Hypothalamus (tissue), 51 donors: ENCODE data around the gene C12orf43.

Experiments used
- DNase-seq, 51 donors: peaks; one replicate each; lab custom pipeline; 2025; lab: John Stamatoyannopoulos, UW

The C12orf43 gene

DNA sequence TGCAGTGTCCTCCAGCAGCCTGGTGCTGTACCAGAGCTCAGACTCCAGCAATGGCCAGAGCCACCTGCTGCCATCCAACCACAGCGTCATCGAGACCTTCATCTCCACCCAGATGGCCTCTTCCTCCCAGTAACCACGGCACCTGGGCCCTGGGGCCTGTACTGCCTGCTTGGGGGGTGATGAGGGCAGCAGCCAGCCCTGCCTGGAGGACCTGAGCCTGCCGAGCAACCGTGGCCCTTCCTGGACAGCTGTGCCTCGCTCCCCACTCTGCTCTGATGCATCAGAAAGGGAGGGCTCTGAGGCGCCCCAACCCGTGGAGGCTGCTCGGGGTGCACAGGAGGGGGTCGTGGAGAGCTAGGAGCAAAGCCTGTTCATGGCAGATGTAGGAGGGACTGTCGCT, 15.2 kb downstream of the C12orf43 start:
- no peak for DNase-seq

DNA sequence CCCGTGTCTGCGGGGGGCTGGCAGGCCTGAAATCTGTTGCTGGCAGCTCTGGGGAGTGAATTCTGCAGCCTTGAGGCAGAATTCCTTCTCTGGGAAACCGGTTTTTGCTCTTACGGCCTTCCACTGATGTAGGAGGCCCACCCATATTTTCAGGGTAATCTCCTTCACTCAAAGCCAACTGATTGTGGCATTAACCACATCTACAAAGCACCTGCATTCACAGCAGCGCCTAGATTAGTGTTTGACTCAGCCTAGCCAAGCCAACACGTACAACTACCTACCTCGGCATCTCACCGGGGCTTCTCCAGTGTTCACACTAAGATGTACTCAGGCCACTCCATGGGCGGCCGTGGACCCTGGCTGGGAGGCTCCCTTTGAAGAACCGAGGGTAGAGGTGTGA, 15.8 kb downstream of the C12orf43 start:
- no peak for DNase-seq

DNA sequence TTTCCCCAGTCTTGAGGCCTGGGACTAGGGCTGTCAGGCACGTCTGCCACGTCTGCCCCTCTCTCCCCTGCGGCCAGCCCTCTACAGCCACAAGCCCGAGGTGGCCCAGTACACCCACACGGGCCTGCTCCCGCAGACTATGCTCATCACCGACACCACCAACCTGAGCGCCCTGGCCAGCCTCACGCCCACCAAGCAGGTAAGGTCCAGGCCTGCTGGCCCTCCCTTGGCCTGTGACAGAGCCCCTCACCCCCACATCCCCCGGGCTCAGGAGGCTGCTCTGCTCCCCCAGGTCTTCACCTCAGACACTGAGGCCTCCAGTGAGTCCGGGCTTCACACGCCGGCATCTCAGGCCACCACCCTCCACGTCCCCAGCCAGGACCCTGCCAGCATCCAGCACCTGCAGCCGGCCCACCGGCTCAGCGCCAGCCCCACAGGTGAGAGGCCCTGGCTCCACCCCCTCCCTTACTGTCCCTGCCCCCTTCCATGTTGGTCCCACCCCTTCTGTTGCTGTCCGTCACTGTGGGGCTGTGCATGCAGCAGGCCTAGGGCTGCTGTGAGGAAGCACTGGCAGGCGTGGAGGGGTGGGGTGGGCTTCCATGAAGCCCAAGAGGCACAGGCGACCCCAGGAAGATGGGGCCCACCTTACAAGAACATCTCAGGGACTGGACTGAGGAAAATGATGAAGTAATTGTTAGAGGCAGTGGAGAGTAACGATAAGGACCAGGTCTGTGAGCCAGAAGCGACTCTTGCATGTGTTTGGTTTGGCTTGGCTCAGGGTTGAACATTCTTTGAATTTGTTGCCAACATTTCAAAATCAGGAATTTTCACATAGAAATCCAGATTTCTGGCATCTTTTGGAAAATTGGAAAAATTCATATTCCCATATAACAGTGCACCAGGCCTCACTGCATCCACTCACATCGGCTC, 16.8 kb downstream of the C12orf43 start:
- DNase-seq, result no peak

DNA sequence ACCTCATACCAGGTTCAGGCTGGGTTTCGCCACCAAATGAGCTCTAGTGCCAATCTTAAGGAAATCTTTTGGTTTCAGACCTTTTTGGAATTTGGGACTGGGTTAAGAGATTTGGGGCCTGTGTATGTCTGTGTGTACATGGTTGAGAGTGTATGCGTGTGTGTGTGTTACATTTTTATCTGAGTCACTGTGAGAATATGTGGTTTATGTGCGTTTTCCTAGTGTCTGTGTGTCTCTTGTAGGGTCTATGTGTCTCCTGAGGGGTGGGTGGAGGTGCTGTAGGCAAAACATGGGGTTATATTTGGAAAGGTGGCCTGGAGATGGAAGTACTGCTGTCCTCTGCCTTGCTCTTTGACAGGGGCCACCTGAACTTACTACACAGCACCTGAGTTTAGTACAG, 17.9 kb downstream of the C12orf43 start:
- no peak for DNase-seq

DNA sequence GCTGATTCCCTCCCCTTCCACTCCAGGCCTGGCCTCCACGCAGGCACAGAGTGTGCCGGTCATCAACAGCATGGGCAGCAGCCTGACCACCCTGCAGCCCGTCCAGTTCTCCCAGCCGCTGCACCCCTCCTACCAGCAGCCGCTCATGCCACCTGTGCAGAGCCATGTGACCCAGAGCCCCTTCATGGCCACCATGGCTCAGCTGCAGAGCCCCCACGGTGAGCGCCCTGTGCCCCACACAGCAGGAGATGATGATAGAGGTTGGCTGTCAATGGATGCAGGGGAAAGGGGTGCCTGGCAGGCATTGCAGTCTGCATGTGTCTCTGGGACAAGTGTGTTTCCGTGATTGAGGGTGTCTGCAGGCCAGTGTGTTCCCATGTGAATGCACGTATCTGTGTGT, 18.8 kb downstream of the C12orf43 start:
- no peak for DNase-seq

DNA sequence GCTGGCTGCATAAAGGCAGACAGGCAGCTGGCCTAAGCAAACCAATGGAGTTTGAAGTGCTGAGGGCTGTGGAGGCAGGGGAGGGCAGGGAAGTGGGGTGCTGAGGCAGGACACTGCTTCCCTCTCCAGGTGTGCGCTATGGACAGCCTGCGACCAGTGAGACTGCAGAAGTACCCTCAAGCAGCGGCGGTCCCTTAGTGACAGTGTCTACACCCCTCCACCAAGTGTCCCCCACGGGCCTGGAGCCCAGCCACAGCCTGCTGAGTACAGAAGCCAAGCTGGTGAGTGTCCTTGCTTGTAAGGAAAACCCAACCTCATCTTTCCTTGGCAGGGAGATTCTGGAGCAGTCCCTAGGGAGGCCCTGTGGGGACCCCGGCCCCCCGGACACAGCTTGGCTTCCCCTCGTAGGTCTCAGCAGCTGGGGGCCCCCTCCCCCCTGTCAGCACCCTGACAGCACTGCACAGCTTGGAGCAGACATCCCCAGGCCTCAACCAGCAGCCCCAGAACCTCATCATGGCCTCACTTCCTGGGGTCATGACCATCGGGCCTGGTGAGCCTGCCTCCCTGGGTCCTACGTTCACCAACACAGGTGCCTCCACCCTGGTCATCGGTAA, 20.0 kb downstream of the C12orf43 start:
- DNase-seq, result no peak

DNA sequence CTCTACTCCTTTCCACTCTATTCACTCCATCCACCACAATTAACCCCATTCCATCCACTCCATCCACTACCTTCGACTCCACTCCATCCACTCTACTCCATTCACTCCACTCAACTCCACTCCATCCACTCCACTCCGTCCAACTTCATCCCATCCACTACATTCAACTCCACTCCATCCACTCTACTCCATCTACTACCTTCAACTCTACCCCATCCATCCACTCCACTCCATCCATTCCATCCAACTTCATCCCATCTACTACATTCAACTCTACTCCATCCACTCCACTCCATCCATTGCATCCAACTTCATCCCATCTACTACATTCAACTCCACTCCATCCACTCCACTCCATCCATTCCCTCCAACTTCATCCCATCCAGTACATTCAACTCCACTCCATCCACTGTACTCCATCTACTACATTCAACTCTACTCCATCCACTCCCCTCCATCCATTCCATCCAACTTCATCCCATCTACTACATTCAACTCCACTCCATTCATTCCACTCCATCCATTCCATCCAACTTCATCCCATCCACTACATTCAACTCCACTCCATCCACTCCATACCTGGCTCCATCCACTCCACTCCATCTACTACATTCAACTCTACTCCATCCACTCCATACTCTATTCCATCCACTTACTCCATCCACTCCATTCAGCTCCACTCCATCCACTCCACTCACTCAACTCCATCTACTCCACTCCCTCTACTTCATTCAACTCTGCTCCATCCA, 21.5 kb downstream of the C12orf43 start:
- DNase-seq, result no peak

DNA sequence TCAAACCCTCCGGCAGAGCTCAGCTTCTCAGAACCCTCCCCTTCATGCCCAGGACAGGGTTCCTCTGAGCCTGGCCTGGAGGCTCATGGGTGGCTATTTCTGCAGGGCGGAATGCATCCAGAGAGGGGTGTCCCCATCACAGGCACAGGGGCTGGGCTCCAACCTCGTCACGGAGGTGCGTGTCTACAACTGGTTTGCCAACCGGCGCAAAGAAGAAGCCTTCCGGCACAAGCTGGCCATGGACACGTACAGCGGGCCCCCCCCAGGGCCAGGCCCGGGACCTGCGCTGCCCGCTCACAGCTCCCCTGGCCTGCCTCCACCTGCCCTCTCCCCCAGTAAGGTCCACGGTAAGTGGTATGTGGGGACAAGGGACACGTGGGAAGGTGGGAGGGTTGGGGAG, 22.2 kb downstream of the C12orf43 start:
- no peak for DNase-seq

DNA sequence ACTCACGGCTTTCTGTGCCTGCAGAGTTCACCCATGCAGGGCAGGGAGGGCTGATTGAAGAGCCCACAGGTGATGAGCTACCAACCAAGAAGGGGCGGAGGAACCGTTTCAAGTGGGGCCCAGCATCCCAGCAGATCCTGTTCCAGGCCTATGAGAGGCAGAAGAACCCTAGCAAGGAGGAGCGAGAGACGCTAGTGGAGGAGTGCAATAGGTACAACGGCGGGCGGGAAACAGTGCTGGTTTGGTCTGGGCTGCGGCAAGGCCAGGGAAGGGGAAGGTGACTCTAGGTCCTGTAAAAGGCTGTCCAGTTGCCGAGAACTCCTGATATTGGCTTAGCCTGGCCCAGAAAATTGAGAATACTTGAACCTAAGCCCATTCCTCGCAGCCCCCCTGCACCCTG, 22.8 kb downstream of the C12orf43 start:
- DNase-seq, result no peak

DNA sequence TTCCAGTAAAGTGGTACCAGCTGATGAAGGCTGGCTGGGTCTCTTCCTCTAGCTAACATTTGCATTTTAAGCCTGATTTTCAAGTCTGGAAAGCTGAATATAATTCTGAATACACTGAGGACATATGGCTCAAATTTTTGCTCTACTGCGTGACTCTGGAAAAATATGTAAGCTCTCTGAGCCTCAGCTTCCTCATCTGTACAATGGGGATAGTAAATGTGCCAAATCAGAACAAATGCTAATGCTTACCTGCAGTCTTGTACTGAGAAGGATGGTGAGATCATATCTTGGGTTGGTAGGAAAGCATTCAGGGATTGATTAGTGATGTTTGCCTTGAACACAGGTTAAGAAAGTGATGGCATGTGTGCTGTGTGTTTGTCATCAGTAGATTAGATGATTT, 23.3 kb downstream of the C12orf43 start:
- DNase-seq, result no peak

DNA sequence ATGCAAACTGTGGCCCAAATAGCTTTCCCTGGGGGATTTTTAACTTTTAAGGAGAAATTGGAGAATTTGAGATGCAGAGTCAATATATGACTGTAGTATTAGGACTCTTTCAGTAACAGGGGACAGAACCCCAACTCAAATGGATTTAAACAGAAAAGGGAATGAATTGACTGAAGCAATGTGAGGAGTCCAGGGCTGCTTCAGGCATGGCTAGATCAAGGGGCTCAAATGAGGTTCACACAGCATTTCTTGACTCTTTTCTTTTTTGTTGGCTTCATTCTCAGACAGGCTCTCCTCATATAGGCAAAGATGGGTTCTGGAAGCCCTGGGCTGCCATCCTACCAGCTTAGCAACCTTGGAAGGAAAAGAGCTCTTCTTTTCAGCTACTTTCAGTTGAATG, 24.3 kb downstream of the C12orf43 start:
- no peak for DNase-seq

DNA sequence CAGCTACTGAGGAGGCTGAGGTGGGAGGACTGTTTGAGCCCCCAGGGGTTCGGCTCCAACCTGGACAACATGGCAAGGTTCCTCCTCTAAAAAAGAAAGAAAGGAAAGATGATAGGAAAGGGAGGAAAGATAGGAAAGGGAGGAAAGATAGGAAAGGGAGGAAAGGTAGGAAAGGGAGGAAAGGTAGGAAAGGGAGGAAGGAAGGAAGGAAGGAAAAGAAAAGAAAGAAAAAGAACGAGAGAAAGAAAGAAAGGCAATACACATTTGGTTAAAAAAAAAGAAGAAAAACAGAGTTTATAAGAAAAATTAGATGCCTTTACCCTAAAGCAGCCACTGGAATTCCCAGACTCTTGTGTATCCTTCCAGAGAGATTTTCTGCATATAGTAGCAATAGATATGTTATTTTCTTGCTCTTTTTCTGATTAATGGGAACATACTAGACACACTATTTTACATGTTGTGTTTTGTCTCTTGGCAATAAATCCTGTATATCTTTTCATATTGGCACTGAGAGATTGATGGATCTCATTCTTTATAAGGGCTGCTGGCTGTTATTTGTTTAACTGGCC, 25.7 kb downstream of the C12orf43 start:
- DNase-seq, result no peak

DNA sequence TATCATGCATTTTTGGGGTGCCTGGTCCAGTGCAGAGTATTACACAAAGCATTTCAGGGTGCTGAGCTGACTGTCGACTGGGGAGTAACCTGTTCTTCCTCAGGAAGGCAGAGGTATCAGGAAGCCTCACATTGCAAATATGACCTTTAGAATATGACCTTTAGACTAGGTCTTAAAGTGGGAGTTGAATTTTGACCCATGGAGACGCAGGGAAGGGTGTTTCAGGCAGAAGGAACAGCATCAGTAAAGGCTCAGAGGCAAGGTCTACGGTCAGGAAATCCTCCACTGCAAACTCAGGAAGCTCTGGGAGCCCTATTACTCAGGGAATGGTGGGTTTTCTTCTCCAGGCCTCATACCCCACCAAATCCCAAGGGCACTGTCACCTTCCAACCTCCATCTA, 26.6 kb downstream of the C12orf43 start:
- DNase-seq, result no peak

DNA sequence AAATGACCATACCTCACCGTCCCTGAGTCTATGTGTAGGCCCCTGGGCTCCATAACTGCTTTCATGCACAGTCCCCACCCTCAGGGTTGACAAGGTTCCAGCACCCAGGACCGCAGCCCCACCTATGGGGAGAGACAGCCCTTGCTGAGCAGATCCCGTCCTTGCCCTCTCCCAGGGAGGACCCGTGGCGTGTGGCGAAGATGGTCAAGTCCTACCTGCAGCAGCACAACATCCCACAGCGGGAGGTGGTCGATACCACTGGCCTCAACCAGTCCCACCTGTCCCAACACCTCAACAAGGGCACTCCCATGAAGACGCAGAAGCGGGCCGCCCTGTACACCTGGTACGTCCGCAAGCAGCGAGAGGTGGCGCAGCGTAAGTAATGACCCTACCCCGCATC, 27.6 kb downstream of the C12orf43 start:
- DNase-seq, result no peak

DNA sequence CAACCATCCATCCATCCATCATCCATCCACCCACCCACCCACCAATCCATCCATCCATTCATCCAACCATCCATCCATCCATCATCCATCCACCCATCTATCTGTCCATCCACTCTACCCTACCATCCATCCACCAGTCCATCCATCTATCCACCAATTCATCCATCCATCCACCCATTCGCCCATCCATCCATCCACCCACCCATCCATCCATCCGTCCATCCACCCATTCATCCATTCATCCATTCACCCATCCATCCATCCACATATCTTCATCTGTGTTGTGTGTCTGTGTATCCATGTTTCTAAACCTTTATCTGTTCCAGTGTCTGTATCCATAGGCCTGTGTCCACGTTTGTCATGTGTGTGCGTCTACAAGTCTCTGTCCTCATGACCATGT, 28.1 kb downstream of the C12orf43 start:
- no peak for DNase-seq

DNA sequence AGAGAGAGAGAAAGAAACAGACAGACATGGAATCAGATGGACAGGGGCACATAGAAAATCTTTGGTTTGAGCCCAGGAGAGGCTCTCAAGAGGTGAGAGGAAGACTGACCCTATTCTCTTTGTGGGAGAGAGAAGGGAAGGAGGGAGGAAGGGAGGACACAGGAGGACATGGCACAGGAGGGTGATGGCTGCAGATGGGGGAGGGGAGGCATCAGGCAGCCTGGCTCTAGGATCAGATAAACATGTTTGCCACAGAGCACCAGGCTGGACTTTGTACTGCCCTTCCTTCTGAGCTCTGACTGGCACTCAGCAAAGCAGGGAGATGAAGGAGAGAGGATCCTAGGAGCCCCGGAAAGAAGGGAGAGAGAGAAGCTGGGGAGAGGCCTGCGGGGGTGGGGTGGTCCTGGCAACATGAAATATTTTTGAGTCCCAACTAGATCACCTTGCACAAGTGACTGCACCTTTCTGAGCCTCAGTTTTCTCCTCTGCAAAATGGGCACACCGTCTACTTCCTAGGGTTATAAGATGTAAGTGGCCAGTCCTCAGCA, 31.9 kb downstream of the C12orf43 start:
- no peak for DNase-seq

DNA sequence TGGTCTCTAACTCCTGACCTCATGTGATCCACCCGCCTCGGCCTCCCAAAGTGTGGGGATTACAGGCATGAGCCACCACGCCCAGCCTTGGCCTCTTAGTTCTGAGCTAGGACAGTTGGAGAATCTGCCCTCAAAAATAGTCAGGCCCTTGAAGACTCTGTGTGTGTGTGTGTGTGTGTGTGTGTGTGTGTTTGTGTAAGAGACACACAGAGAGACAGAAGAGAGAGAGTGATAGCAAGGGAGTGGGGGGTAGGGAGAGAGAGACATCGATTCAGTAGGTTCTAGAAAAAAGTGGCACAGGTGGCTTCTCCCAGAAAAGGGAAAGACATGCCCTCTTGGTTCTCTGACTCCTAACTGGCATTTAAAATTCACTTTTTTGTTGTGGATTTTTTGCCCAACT, 32.5 kb downstream of the C12orf43 start:
- no peak for DNase-seq

DNA sequence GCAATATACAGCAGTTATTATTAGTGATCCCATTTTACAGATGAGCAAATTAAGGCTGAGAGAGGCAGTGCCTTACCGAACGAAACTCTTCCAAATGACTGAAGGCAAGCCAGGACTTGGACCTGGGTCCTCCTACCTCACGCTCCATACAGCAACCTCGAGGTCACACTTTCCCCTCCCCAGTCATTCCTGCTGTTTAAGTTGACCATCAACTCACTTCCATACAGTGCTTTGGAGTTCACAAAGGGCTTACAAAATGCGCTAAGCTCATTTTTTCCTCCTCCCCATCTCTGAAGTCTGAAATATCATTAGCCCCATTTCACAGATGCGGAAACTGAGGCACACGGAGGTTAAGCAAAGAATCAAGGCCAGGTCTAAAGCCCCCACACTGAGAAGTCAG, 33.6 kb downstream of the C12orf43 start:
- DNase-seq, result no peak

DNA sequence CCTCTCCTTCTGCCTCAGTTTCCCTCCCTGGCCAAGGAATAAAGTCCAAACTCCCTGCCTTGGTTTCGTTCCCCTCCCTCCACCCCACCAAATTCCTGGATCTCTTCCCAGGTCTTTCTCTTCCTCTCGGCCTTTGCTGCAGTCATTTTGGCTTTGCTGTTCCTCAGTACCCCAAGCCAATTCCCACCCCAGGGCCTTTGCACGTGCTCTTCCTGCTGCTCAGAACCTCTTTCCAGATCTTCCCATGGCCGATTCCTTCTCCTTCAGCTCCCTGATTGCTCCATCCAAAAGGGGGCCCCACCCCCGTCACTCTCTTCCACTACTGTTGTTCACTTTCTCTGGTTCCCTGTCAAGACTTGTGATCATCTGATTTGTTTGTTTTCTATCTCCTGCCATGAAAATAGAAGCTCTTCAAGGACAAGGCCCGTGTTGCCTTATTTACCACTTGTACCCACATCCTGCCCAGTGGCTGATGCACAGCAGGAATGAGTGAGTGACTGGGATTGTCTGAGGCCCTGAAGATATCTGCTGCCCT, 34.8 kb downstream of the C12orf43 start:
- no peak for DNase-seq

DNA sequence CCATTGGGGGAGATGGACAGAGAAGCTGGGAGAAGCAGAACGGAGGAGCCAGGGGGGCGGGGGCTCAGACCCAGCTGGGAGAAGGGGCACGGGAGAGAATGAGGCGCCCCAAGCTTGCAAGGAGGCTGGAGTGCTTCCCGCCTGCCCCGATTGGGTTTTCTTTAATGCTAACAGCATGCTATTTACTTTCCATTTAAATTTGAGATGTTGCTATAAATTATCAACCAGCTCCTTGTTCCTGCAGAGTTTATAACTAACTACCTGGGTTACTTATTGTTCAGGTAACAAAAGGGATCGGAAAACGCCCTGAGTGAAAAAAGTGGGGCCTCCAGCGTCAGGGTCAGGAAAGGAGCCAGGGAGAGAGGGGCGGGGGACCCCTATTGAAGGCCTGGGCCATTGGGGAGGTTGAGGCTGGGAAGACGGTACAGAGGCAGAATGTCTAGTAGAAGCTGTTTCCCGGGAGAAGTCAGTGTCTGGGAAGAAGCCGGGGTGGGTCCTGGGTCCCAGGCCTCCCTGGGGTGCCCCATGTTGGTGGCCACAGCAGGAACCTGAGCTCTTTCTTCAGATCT, 35.4 kb downstream of the C12orf43 start:
- no peak for DNase-seq
